HEK293T (cell line): Measurements from ENCODE around the gene GFY.
"Not testable (repeated sequence)": the region's sequence is repeated elsewhere in the genome, so short reads cannot be mapped to it uniquely, and the experiment has no call there.

ENCODE experiments used
- CTCF ChIA-PET: fragments of 350-600 bp; formaldehyde crosslinking; extraction: SDS; loops from one replicate; lab custom pipeline; 2021; ENCODE audit warnings: antibody characterized with exemption, inconsistent platforms; lab: Yijun Ruan, JAX
- POLR2A ChIA-PET: fragments of 350-600 bp; formaldehyde crosslinking; extraction: SDS; loops from one replicate; lab custom pipeline; 2020; ENCODE audit warnings: antibody characterized with exemption, inconsistent platforms; lab: Yijun Ruan, JAX
- DNase-seq: peaks from one replicate; pipeline ENCODE4 v3.0.0; 2012; ENCODE audit warnings: mixed read lengths; ENCODE audit errors: extremely low spot score
- ARNT ChIP-seq: fragments of 450-650 bp; IDR thresholded peaks from 2 replicates; pipeline ENCODE4 v1.6.1; 2017; ENCODE audit warnings: mild to moderate bottlenecking
- BHLHE40 ChIP-seq: fragments of 450-650 bp; IDR thresholded peaks from 2 replicates; pipeline ENCODE4 v1.6.1; 2016; ENCODE audit warnings: mild to moderate bottlenecking, moderate library complexity, borderline replicate concordance
- CTBP1 ChIP-seq: fragments of 450-650 bp; IDR thresholded peaks from 2 replicates; pipeline ENCODE4 v1.6.1; 2016; ENCODE audit warnings: borderline replicate concordance
- ELF4 ChIP-seq: fragments of 450-650 bp; IDR thresholded peaks from 2 replicates; pipeline ENCODE4 v1.6.1; 2017; ENCODE audit warnings: antibody characterized with exemption
- FOXA1 ChIP-seq: fragments of 450-650 bp; IDR thresholded peaks from 2 replicates; pipeline ENCODE4 v1.6.1; 2016; ENCODE audit warnings: mild to moderate bottlenecking
- FOXK2 ChIP-seq: fragments of 450-650 bp; IDR thresholded peaks from 2 replicates; pipeline ENCODE4 v1.6.1; 2016; ENCODE audit warnings: mild to moderate bottlenecking
- FOXM1 ChIP-seq: fragments of 450-650 bp; IDR thresholded peaks from 2 replicates; pipeline ENCODE4 v1.6.1; 2017; ENCODE audit warnings: mild to moderate bottlenecking, borderline replicate concordance
- HDGF ChIP-seq: fragments of 450-650 bp; IDR thresholded peaks from 2 replicates; pipeline ENCODE4 v1.6.1; 2017; ENCODE audit warnings: antibody characterized with exemption, borderline replicate concordance
- L3MBTL2 ChIP-seq: fragments of 450-650 bp; conservative IDR thresholded peaks from 2 replicates; pipeline ENCODE4 v1.6.1; 2016; ENCODE audit warnings: mild to moderate bottlenecking
- LEF1 ChIP-seq: fragments of 450-650 bp; IDR thresholded peaks from 2 replicates; pipeline ENCODE4 v1.6.1; 2017; ENCODE audit warnings: mild to moderate bottlenecking, borderline replicate concordance
- NFRKB ChIP-seq: fragments of 450-650 bp; IDR thresholded peaks from 2 replicates; pipeline ENCODE4 v1.6.1; 2016; ENCODE audit warnings: mild to moderate bottlenecking, moderate library complexity
- SP1 ChIP-seq: fragments of 450-650 bp; IDR thresholded peaks from 2 replicates; pipeline ENCODE4 v1.6.1; 2017
- SUZ12 ChIP-seq: fragments of 450-650 bp; IDR thresholded peaks from 2 replicates; pipeline ENCODE4 v1.6.1; 2016; ENCODE audit warnings: mild to moderate bottlenecking
- TARDBP ChIP-seq: fragments of 450-650 bp; IDR thresholded peaks from 2 replicates; pipeline ENCODE4 v1.6.1; 2016
- ZNF384 ChIP-seq: fragments of 450-650 bp; IDR thresholded peaks from 2 replicates; pipeline ENCODE4 v1.6.1; 2016
- TF ChIP-seq, protein P1 (sequence below): fragments of 450-650 bp; IDR thresholded peaks from 2 replicates; pipeline ENCODE4 v1.6.1; 2016

GFY gene

DNA sequence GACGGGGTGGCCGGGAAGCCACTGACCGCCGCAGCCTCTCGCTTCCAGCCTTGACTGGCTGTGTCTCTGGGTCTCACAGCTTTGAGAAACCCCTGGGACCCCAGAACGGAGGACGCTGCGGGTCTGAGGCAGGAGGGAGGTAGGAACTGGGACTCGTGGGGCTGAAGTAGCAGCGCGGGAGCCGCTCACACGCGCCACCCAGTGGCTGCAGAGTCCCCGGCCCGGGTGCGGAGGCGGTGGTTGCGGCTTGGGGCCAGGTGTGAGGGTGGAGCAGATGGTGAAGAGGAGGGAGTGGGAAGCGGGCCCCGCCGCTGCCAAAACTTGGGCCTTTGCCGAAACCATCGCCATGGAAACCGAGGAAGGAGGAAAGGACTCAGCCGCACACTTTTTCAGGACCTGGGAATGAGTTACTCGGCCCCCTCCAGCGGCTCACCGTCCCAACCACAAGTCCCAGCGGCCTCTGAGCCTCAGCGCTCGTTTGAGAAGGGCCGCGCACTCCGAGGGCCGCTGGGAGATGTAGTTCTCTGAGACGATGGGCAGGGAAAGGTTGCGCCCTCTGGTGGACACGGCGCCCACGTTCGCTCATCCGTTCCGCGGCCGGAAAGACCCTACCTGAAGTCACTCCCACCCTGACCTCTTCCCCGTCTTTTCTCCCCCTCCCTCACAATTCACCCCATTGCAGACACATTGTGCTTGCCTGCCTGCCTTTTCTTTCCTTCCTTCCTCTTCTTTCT lies 18.3 kb downstream of the GFY start:
- ChIA-PET POLR2A (interaction anchor here (0.9 to 3.1 kb wide), 3 partner anchors 8 to 50 kb away, joined by 3 to 20 read pairs (median 4); partner anchors contain the start of genes GFY and PIH1D1), CTCF (interaction anchor here (0.6 to 1.5 kb wide), 8 partner anchors 8 to 62 kb away, joined by 3 to 11 read pairs (median 4); partner anchors contain the start of genes ALDH16A1 and PIH1D1)
- TF ChIP-seq NFRKB: no peak
- no peak for TF ChIP-seq FOXM1
- peak; percentile 78 for TF ChIP-seq L3MBTL2
- no peak for TF ChIP-seq FOXA1
- TF ChIP-seq ZNF384: no peak
- TF ChIP-seq FOXK2: no peak
- TF ChIP-seq SUZ12: peak; percentile 97; the same call in 1 of the 2 replicates
- no peak for TF ChIP-seq SP1
- no peak for TF ChIP-seq BHLHE40
- no peak for TF ChIP-seq ARNT
- no peak for TF ChIP-seq LEF1
- no peak for TF ChIP-seq CTBP1
- TF ChIP-seq, protein P1, sequence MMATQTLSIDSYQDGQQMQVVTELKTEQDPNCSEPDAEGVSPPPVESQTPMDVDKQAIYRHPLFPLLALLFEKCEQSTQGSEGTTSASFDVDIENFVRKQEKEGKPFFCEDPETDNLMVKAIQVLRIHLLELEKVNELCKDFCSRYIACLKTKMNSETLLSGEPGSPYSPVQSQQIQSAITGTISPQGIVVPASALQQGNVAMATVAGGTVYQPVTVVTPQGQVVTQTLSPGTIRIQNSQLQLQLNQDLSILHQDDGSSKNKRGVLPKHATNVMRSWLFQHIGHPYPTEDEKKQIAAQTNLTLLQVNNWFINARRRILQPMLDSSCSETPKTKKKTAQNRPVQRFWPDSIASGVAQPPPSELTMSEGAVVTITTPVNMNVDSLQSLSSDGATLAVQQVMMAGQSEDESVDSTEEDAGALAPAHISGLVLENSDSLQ: no peak
- DNase-seq: peak; percentile 82

DNA sequence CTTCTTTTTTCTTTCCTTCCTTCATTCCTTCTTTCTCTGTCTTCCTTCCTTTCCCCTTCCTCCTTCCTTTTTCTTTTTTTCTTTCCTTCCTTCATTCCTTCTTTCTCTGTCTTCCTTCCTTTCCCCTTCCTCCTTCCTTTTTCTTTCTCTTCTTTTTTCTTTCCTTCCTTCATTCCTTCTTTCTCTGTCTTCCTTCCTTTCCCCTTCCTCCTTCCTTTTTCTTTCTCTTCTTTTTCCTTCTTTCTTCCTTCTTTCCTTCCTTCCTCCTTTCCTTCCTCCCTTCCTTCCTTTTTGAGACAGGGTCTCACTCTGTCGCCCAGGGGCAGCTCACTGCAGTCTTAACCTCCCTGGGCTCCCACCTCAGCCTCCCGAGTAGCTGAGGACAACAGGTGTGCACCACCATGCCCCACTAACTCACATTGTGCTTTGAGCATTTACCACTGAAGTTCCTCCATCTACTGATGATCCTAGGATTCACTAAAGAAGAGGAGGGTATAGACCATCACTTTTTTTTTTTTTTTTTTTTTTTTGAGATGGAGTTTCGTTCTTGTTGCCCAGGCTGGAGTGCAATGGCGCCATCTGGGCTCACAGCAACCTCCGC lies 19.0 kb downstream of the GFY start:
- ChIA-PET POLR2A (interaction anchor here (0.9 kb wide), 1 partner anchor 51 kb away, joined by 3 read pairs; no protein-coding TSS in a partner anchor), CTCF (interaction anchor here (0.6 to 1.3 kb wide), 5 partner anchors 9 to 62 kb away, joined by 3 to 11 read pairs (median 6); partner anchors contain the start of gene ALDH16A1)
- DNase-seq: not testable (repeated sequence)

DNA sequence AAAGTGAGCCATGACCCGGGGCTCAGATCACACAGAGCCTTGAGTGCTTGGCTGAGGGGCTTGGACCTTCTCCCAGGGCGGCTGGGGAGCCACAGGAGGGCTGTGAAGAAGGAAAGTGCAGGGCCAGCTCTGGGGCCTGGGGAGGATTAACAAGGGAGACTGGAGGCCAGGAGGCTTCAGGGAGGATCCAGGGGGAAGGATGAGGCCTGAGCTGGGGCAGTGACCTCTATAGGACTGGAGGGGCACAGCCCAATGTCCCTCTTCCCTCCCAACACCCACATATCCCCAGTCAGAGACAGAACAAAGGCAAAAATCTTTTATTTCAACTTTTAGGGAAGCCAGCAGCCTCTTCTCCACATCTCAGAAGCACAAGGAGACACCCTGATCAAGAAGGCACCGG lies 20.8 kb downstream of the GFY start:
- POLR2A ChIA-PET: interaction anchor here (1.1 kb wide), 1 partner anchor 56 kb away, joined by 3 read pairs; no protein-coding TSS in a partner anchor
- TF ChIP-seq LEF1: no peak
- no peak for TF ChIP-seq BHLHE40
- TF ChIP-seq SP1: no peak
- TF ChIP-seq, protein P1: no peak
- no peak for TF ChIP-seq ARNT
- TF ChIP-seq ELF4: no peak
- no peak for TF ChIP-seq FOXA1
- no peak for TF ChIP-seq CTBP1
- TF ChIP-seq ZNF384: no peak
- TF ChIP-seq HDGF: no peak
- TF ChIP-seq TARDBP: no peak
- no peak for TF ChIP-seq NFRKB
- TF ChIP-seq SUZ12: no peak
- TF ChIP-seq FOXM1: no peak
- no peak for TF ChIP-seq FOXK2
- CTCF ChIA-PET: no interaction called here
- no peak for DNase-seq

DNA sequence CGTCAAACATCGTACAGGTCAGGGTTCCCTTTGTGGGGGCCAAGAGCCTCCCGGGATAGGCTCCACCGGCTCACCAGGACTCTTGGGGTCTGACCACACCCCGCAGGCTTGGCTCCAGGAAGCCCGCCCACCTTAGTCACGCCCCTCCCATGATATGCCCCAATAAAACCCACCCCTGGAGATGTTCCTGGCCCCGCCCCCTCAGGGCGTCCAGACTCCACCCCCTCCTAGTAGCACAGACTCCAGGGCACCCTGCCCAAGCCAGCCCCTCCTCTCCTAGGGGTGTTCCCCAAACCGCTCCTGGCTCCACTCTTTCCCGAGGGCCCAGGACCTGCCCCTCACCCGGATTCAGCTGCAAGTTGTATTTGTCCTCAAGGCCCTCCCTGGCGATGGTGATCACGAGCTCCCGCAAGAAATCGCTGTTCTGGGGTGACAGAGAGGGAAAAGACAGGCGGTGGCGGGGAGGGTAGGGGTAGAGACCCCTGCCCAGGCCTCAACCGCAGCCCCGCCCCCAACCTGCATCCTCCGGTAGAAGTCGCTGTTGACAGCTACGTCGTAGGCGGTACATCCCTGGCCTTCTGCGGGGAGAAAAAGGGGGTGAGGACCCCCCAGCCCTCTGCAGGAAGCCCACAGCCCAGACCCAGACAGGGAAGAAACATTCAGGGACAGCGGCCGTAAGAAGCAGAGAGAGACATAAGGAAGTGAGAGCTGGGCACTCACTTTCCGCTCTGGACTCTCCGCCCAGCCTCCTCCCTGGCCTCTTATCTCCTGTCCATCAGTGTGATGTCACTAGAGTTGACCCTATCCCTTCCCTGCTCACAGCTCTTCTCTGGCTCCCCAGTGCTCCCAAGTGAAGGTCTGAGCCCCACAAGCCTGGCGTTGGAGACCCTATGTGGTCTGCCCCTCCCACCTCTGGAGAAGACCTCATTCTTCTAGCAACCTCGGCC lies 22.6 kb downstream of the GFY start:
- no peak for DNase-seq
- TF ChIP-seq ZNF384 (no peak), ARNT (no peak), HDGF (no peak), L3MBTL2 (no peak), LEF1 (no peak), FOXM1 (no peak), SP1 (no peak), FOXK2 (no peak)
- TF ChIP-seq, protein P1: no peak
- ChIA-PET POLR2A (interaction anchor here (1.1 to 1.5 kb wide), 3 partner anchors 25 to 58 kb away, joined by 3 to 4 read pairs (median 4); no protein-coding TSS in a partner anchor), CTCF (interaction anchor here (0.6 to 1.0 kb wide), 2 partner anchors 56 to 123 kb away, joined by 3 read pairs; no protein-coding TSS in a partner anchor)

DNA sequence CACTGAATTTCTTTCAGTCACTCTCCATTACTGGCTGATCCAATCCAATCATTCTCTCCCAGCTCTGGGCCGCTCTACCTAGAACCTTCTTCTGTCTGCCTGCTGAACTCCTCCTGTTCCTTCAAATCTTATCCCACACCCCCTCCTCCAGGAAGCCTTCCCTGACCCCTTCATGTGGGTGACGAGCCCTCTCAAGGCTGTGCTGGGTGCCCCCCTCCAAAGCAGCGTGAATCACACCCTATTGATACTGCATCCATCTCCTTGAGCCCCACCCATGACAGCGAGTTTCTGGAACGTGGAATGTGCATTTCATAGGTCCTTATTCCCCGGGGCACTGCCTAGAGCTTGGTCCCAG lies 23.2 kb downstream of the GFY start:
- TF ChIP-seq, protein P1: no peak
- CTCF ChIA-PET: no interaction called here
- POLR2A ChIA-PET: interaction anchor here (1.2 to 1.5 kb wide), 2 partner anchors 24 to 45 kb away, joined by 4 read pairs; no protein-coding TSS in a partner anchor
- no peak for DNase-seq
